SW 1271 (cell line): ENCODE data around the gene MYCBP2.
"Not testable (repeated sequence)": the region's sequence is repeated elsewhere in the genome, so short reads cannot be mapped to it uniquely, and the experiment has no call there.

Experiments used
- DNase-seq, 2 experiments: peaks; one replicate each; lab custom pipeline; 2025; lab: John Stamatoyannopoulos, UW

Gene MYCBP2

GRCh38 chr13:77335543-77335942 lies 8.6 kb upstream of the MYCBP2 start:
- DNase-seq = no peak

- DNase-seq = no peak
Measured at GRCh38 chr13:77333594-77333993, 6.7 kb upstream of the MYCBP2 start.

- DNase-seq = no peak
Measured at GRCh38 chr13:77331421-77331820, 4.5 kb upstream of the MYCBP2 start.

- no peak for DNase-seq
Measured at GRCh38 chr13:77329911-77330584, 3.2 kb upstream of the MYCBP2 start.

- peak; percentile 89 to 95 for DNase-seq
Measured at GRCh38 chr13:77329133-77329910, 2.4 kb upstream of the MYCBP2 start.

GRCh38 chr13:77328819-77329132 lies 1.9 kb upstream of the MYCBP2 start:
- DNase-seq = no peak

GRCh38 chr13:77325371-77325980 lies 1.4 kb downstream of the MYCBP2 start:
- no peak for DNase-seq

GRCh38 chr13:77323858-77324257 lies 3.0 kb downstream of the MYCBP2 start:
- no peak for DNase-seq

GRCh38 chr13:77319536-77319935 lies 7.4 kb downstream of the MYCBP2 start:
- DNase-seq = no peak

GRCh38 chr13:77318741-77319140 lies 8.2 kb downstream of the MYCBP2 start:
- no peak for DNase-seq

- no peak for DNase-seq
Measured at GRCh38 chr13:77316430-77316829, 10.5 kb downstream of the MYCBP2 start.

GRCh38 chr13:77315509-77315908 lies 11.4 kb downstream of the MYCBP2 start:
- DNase-seq = not testable (repeated sequence)

- DNase-seq = no peak
Measured at GRCh38 chr13:77313923-77314322, 13.0 kb downstream of the MYCBP2 start.

- DNase-seq = no peak
Measured at GRCh38 chr13:77312311-77312710, 14.6 kb downstream of the MYCBP2 start.

GRCh38 chr13:77310579-77311279 lies 16.2 kb downstream of the MYCBP2 start:
- no peak for DNase-seq

GRCh38 chr13:77310161-77310560 lies 16.7 kb downstream of the MYCBP2 start:
- no peak for DNase-seq

GRCh38 chr13:77309254-77309653 lies 17.6 kb downstream of the MYCBP2 start:
- no peak for DNase-seq

GRCh38 chr13:77306458-77306857 lies 20.4 kb downstream of the MYCBP2 start:
- no peak for DNase-seq

GRCh38 chr13:77305266-77305665 lies 21.6 kb downstream of the MYCBP2 start:
- DNase-seq = no peak

GRCh38 chr13:77300176-77301037 lies 26.5 kb downstream of the MYCBP2 start:
- no peak for DNase-seq

- no peak for DNase-seq
Measured at GRCh38 chr13:77299587-77299986, 27.3 kb downstream of the MYCBP2 start.

- DNase-seq = no peak
Measured at GRCh38 chr13:77298426-77298825, 28.5 kb downstream of the MYCBP2 start.
